K562 (cell line): ENCODE results near the gene MED29. TPM values are rescaled to one million over a fixed set of nuclear protein-coding genes. Genes with fewer than 3 reads are reported as not detected.
A peak's percentile ranks its signal among the peaks of the same experiment; 100 is the strongest.

Experiments used
- HNRNPLL ChIP-seq: fragments of 200-400 bp; formaldehyde crosslinking; IDR thresholded peaks from 2 replicates; pipeline ENCODE4 v1.6.1; 2017; ENCODE audit warnings: low read length, low read depth, mild to moderate bottlenecking; ENCODE audit not compliant: poor library complexity, severe bottlenecking
- KLF1 ChIP-seq: fragments of 450-650 bp; IDR thresholded peaks from 2 replicates; pipeline ENCODE4 v1.6.1; 2016; ENCODE audit warnings: missing genetic modification characterization, missing compliant biosample characterization
- MECOM ChIP-seq: fragments of 250-450 bp; sonication (Bioruptor Pico); IDR thresholded peaks from 2 replicates; pipeline ENCODE4 v1.8.0; 2022; ENCODE audit warnings: inconsistent platforms
- PHB ChIP-seq: fragments of 250-450 bp; sonication (Bioruptor Pico); IDR thresholded peaks from 2 replicates; pipeline ENCODE4 v1.5.0; 2021
- SFPQ ChIP-seq: fragments of 200-400 bp; formaldehyde crosslinking; IDR thresholded peaks from 2 replicates; pipeline ENCODE4 v1.6.1; 2017; ENCODE audit warnings: mild to moderate bottlenecking, low read depth, low read length, moderate library complexity
- TCF7 ChIP-seq: sonication (generic); IDR thresholded peaks from 2 replicates; pipeline ENCODE4 v1.6.1; 2016; ENCODE audit warnings: antibody characterized with exemption, borderline replicate concordance
- TRIM24 ChIP-seq, 2 experiments: fragments of 450-650 bp; IDR thresholded peaks; 2 replicates each; pipeline ENCODE4 v1.6.1; 2016
- ZFX ChIP-seq: sonication (generic); formaldehyde crosslinking; IDR thresholded peaks from 2 replicates; pipeline ENCODE4 v1.8.0; 2022; ENCODE audit warnings: mild to moderate bottlenecking, missing genetic modification reagents, moderate library complexity
- ZNF324 ChIP-seq: fragments of 250-450 bp; sonication (Bioruptor Pico); IDR thresholded peaks from 2 replicates; pipeline ENCODE4 v1.4.0; 2020; ENCODE audit warnings: mild to moderate bottlenecking
- ZNF644 ChIP-seq: fragments of 200-800 bp; sonication (Bioruptor generic); IDR thresholded peaks from 2 replicates; pipeline ENCODE4 v1.6.1; 2016; ENCODE audit warnings: low read depth, missing genetic modification characterization, missing compliant biosample characterization
- polyA plus RNA-seq, 8 experiments: library from polyadenylated mRNA; depleted of rRNA in 4 of 8; stranded (reverse) in 5 of 8; unstranded in 3 of 8; fragments of >200 nt; fragmentation: Nextera tagmentation in 2 of 8; fragmentation: Illumina TruSeq in 1 of 8; extraction: Ambion mirVana in 2 of 8; extraction: Trizol in 1 of 8; gene quantifications; 2 replicates each; pipeline versions ENCODE4 v1.2.1 to v1.2.3, GENCODE V29; 2011 to 2014; ENCODE audit warnings: inconsistent platforms in 1 of 8, missing spikeins in 1 of 8
- total RNA-seq, 7 experiments: library from RNA; depleted of rRNA in 6 of 7; stranded (reverse); fragments of >200 nt in 6 of 7; fragmentation: Illumina TruSeq in 2 of 7; extraction: Trizol in 2 of 7; gene quantifications; 2 replicates each; pipeline versions ENCODE4 v1.2.1 to v1.2.3, GENCODE V29; 2011 to 2021; ENCODE audit warnings: low replicate concordance in 1 of 7
- TF ChIP-seq, protein P1 (sequence below): sonication (generic); formaldehyde crosslinking; IDR thresholded peaks from 2 replicates; pipeline ENCODE4 v1.8.1; 2023; ENCODE audit warnings: mild to moderate bottlenecking, missing genetic modification reagents, moderate library complexity
- TF ChIP-seq, protein P2 (sequence below): conservative IDR thresholded peaks from 2 replicates; pipeline ENCODE4 v1.6.1; 2011; ENCODE audit warnings: low read depth, mild to moderate bottlenecking, low read length; ENCODE audit not compliant: control insufficient read depth
- TF ChIP-seq, protein P3 (sequence below): fragments of 450-650 bp; IDR thresholded peaks from 2 replicates; pipeline ENCODE4 v1.6.1; 2016; ENCODE audit warnings: mild to moderate bottlenecking
- TF ChIP-seq, protein P4 (sequence below): fragments of 450-650 bp; IDR thresholded peaks from 2 replicates; pipeline ENCODE4 v1.6.1; 2018; ENCODE audit not compliant: partially characterized antibody

Gene MED29
- total and polyA plus RNA-seq, 9 of the 15 experiments (the other 6 are each of a cell fraction or from before 2014, with no cell fraction given), result 1.8 to 22.6 (median 12.4) TPM

DNA sequence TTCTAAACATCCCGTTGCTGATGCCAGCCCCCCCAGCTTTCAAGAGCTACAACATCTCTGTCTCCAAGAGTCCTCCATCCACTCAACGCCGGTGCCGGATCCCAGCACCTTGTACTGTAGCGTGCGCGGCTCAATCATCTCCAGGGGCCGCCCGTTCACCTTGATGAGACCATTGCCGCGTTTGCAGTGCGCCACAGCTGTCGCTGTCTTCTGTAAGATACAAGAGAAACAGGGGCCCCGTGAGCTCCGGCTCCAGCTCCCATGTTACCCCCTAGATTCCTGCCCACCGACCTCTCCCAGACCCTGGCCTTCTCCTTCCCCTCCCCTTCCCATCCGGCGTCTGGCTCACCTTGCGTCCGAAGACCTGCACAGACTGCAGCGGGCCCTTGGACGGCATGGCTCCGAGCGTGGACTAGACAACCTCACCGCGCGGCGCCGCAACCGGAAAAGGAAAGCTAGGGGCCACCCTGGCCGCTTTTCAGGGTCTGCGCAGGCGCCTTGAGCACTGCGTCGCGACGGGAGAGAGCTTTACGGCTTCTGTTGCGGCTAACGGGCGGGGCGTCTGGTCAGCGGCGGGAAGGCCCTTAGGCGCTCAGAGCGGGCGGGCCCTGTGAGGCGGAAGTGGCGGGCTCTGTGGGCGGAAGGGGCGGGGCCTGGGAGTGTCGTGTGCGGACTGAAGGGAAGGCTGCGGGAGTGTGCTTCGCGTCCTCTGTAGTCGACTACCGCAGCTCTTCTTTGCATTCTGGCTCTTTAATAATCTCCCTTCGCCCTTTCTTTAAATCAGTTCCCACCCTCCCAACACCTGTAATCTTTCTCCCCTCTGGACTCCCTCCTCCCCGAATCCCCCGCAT lies 44.5 kb downstream of the MED29 start, which contains the start of gene RPS16 (continued):
- TF ChIP-seq, protein P1, sequence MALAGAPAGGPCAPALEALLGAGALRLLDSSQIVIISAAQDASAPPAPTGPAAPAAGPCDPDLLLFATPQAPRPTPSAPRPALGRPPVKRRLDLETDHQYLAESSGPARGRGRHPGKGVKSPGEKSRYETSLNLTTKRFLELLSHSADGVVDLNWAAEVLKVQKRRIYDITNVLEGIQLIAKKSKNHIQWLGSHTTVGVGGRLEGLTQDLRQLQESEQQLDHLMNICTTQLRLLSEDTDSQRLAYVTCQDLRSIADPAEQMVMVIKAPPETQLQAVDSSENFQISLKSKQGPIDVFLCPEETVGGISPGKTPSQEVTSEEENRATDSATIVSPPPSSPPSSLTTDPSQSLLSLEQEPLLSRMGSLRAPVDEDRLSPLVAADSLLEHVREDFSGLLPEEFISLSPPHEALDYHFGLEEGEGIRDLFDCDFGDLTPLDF (CRISPR knock-in tag), result peak; percentile 94
- TF ChIP-seq PHB, result no peak
- no peak; the same call in 1 of the 2 replicates for TF ChIP-seq TCF7
- TF ChIP-seq, protein P2, sequence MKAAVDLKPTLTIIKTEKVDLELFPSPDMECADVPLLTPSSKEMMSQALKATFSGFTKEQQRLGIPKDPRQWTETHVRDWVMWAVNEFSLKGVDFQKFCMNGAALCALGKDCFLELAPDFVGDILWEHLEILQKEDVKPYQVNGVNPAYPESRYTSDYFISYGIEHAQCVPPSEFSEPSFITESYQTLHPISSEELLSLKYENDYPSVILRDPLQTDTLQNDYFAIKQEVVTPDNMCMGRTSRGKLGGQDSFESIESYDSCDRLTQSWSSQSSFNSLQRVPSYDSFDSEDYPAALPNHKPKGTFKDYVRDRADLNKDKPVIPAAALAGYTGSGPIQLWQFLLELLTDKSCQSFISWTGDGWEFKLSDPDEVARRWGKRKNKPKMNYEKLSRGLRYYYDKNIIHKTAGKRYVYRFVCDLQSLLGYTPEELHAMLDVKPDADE, result peak; percentile 73; the same call in 1 of the 2 replicates
- no peak for TF ChIP-seq ZNF324
- TF ChIP-seq ZNF644, result no peak
- TF ChIP-seq ZFX, result peak; percentile 83
- TF ChIP-seq HNRNPLL, result peak; percentile 76
- TF ChIP-seq KLF1, result no peak
- TF ChIP-seq, protein P3, sequence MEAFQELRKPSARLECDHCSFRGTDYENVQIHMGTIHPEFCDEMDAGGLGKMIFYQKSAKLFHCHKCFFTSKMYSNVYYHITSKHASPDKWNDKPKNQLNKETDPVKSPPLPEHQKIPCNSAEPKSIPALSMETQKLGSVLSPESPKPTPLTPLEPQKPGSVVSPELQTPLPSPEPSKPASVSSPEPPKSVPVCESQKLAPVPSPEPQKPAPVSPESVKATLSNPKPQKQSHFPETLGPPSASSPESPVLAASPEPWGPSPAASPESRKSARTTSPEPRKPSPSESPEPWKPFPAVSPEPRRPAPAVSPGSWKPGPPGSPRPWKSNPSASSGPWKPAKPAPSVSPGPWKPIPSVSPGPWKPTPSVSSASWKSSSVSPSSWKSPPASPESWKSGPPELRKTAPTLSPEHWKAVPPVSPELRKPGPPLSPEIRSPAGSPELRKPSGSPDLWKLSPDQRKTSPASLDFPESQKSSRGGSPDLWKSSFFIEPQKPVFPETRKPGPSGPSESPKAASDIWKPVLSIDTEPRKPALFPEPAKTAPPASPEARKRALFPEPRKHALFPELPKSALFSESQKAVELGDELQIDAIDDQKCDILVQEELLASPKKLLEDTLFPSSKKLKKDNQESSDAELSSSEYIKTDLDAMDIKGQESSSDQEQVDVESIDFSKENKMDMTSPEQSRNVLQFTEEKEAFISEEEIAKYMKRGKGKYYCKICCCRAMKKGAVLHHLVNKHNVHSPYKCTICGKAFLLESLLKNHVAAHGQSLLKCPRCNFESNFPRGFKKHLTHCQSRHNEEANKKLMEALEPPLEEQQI, result no peak
- TF ChIP-seq MECOM (CRISPR knock-in tag), result no peak
- no peak for TF ChIP-seq SFPQ
- TF ChIP-seq, protein P4, sequence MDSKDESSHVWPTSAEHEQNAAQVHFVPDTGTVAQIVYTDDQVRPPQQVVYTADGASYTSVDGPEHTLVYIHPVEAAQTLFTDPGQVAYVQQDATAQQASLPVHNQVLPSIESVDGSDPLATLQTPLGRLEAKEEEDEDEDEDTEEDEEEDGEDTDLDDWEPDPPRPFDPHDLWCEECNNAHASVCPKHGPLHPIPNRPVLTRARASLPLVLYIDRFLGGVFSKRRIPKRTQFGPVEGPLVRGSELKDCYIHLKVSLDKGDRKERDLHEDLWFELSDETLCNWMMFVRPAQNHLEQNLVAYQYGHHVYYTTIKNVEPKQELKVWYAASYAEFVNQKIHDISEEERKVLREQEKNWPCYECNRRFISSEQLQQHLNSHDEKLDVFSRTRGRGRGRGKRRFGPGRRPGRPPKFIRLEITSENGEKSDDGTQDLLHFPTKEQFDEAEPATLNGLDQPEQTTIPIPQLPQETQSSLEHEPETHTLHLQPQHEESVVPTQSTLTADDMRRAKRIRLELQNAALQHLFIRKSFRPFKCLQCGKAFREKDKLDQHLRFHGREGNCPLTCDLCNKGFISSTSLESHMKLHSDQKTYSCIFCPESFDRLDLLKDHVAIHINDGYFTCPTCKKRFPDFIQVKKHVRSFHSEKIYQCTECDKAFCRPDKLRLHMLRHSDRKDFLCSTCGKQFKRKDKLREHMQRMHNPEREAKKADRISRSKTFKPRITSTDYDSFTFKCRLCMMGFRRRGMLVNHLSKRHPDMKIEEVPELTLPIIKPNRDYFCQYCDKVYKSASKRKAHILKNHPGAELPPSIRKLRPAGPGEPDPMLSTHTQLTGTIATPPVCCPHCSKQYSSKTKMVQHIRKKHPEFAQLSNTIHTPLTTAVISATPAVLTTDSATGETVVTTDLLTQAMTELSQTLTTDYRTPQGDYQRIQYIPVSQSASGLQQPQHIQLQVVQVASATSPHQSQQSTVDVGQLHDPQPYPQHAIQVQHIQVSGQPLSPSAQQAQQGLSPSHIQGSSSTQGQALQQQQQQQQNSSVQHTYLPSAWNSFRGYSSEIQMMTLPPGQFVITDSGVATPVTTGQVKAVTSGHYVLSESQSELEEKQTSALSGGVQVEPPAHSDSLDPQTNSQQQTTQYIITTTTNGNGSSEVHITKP, result peak; percentile 75
- TF ChIP-seq TRIM24 (IDR thresholded peaks at IDR 0.05), result no peak
